ENCODE measurements around the gene TOP1. TPM values are rescaled to one million over a fixed set of nuclear protein-coding genes. Genes with fewer than 3 reads are reported as not detected.

The TOP1 gene
- total RNA-seq, 1 experiment from 2014 or later = 81.8 TPM

DNA sequence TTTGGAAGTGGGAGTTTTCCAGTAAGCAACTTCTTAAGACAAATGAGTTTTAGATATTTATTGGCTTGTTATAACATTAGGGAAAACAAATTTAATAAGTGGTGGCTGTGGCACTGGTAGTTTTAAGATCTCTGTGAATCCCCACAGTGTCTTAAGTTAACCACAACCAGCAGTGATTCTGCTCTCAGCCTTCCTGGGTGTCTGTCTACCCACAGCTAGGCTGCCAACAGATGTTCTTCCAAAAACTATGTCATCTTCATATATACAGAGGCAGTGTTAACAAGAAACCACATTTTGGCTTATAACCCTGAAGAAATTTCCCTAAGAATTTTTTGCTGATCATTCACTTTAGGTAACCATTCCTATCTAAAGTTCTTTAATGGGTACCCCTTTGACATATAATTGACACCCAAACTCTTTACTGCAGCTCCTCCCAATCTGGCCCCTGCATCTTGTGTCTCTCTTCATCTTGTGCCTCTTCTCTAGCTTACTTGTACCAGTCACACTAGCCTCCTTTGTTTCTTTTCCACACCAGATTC lies 52.7 kb downstream of the TOP1 start:
- DNase-seq (ENCODE audit: low spot score) (no peak), ATAC-seq (no peak)
- Mint-ChIP-seq H3K4me1 (no peaks in the 10 kb centered on the region), H3K36me3 (peaks cover 67% of the 10 kb centered on the region), H3K4me3 (no peak overlapping the region), H3K9me3 (no peaks in the 10 kb centered on the region), H3K27ac (no peak overlapping the region), H3K27me3 (ENCODE audit: low read depth) (no peaks in the 10 kb centered on the region)
- TF ChIP-seq MXD4 (CRISPR knock-in tag; IDR thresholded peaks at IDR 0.05; ENCODE audit: borderline replicate concordance) (no peak), FOXP1 (CRISPR knock-in tag; IDR thresholded peaks at IDR 0.05; ENCODE audit: borderline replicate concordance) (no peak), TEAD1 (CRISPR knock-in tag; IDR thresholded peaks at IDR 0.05) (no peak)
- TF ChIP-seq, protein P1, sequence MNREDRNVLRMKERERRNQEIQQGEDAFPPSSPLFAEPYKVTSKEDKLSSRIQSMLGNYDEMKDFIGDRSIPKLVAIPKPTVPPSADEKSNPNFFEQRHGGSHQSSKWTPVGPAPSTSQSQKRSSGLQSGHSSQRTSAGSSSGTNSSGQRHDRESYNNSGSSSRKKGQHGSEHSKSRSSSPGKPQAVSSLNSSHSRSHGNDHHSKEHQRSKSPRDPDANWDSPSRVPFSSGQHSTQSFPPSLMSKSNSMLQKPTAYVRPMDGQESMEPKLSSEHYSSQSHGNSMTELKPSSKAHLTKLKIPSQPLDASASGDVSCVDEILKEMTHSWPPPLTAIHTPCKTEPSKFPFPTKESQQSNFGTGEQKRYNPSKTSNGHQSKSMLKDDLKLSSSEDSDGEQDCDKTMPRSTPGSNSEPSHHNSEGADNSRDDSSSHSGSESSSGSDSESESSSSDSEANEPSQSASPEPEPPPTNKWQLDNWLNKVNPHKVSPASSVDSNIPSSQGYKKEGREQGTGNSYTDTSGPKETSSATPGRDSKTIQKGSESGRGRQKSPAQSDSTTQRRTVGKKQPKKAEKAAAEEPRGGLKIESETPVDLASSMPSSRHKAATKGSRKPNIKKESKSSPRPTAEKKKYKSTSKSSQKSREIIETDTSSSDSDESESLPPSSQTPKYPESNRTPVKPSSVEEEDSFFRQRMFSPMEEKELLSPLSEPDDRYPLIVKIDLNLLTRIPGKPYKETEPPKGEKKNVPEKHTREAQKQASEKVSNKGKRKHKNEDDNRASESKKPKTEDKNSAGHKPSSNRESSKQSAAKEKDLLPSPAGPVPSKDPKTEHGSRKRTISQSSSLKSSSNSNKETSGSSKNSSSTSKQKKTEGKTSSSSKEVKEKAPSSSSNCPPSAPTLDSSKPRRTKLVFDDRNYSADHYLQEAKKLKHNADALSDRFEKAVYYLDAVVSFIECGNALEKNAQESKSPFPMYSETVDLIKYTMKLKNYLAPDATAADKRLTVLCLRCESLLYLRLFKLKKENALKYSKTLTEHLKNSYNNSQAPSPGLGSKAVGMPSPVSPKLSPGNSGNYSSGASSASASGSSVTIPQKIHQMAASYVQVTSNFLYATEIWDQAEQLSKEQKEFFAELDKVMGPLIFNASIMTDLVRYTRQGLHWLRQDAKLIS (CRISPR knock-in tag; IDR thresholded peaks at IDR 0.05; ENCODE audit: borderline replicate concordance) = no peak
- TF ChIP-seq, protein P2, sequence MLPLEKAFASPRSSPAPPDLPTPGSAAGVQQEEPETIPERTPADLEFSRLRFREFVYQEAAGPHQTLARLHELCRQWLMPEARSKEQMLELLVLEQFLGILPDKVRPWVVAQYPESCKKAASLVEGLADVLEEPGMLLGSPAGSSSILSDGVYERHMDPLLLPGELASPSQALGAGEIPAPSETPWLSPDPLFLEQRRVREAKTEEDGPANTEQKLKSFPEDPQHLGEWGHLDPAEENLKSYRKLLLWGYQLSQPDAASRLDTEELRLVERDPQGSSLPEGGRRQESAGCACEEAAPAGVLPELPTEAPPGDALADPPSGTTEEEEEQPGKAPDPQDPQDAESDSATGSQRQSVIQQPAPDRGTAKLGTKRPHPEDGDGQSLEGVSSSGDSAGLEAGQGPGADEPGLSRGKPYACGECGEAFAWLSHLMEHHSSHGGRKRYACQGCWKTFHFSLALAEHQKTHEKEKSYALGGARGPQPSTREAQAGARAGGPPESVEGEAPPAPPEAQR (CRISPR knock-in tag; IDR thresholded peaks at IDR 0.05) = no peak
- ChIA-PET CTCF (interaction anchor here (0.9 kb wide), 1 partner anchor 54 kb away, joined by 3 read pairs; no protein-coding TSS in a partner anchor), POLR2A (no interaction called here)

DNA sequence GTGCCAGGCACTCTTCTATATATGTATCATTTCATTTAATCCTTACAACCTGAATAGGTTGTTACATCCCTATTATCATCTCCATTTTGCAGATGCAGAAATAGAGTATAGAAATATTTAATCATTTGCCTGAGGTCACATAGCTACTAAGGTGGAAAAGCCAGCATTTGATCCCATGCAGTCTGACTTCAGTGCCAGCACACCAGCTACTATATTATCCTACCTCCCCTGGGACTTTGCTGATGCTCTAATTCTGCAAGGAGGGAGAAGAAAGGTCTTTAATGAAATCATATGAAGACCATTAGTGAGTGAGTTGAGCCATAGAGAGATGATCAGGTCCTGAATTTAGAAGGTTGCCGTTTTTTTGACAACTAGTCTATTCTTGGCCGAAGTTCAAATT lies 53.7 kb downstream of the TOP1 start:
- POLR2A ChIA-PET = no interaction called here
- no peak overlapping the region for H3K27ac Mint-ChIP-seq
- peaks cover 73% of the 10 kb centered on the region for H3K36me3 Mint-ChIP-seq
- no peaks in the 10 kb centered on the region for H3K9me3 Mint-ChIP-seq
- no peak for DNase-seq (ENCODE audit: low spot score)
- H3K4me3 Mint-ChIP-seq = no peak overlapping the region
- H3K27me3 Mint-ChIP-seq (ENCODE audit: low read depth) = no peaks in the 10 kb centered on the region
- CTCF ChIA-PET = interaction anchor here (0.9 to 2.0 kb wide), 2 partner anchors 53 to 92 kb away, joined by 3 to 5 read pairs; no protein-coding TSS in a partner anchor
- H3K4me1 Mint-ChIP-seq = peaks cover 5% of the 10 kb centered on the region
- ATAC-seq = no peak
- TF ChIP-seq IRF2 (CRISPR knock-in tag; IDR thresholded peaks at IDR 0.05; ENCODE audit: borderline replicate concordance, low read depth) = no peak
- TF ChIP-seq CREM (CRISPR knock-in tag; IDR thresholded peaks at IDR 0.05) = no peak
- no peak for TF ChIP-seq PRRX2 (CRISPR knock-in tag; IDR thresholded peaks at IDR 0.05)
- TF ChIP-seq RORB (CRISPR knock-in tag; IDR thresholded peaks at IDR 0.05) = no peak
- TF ChIP-seq SOX15 (CRISPR knock-in tag; IDR thresholded peaks at IDR 0.05) = no peak
- no peak for TF ChIP-seq JUN (CRISPR knock-in tag; IDR thresholded peaks at IDR 0.05)
- TF ChIP-seq, protein P3, sequence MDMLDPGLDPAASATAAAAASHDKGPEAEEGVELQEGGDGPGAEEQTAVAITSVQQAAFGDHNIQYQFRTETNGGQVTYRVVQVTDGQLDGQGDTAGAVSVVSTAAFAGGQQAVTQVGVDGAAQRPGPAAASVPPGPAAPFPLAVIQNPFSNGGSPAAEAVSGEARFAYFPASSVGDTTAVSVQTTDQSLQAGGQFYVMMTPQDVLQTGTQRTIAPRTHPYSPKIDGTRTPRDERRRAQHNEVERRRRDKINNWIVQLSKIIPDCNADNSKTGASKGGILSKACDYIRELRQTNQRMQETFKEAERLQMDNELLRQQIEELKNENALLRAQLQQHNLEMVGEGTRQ (CRISPR knock-in tag; IDR thresholded peaks at IDR 0.05) = no peak
- TF ChIP-seq, protein P4, sequence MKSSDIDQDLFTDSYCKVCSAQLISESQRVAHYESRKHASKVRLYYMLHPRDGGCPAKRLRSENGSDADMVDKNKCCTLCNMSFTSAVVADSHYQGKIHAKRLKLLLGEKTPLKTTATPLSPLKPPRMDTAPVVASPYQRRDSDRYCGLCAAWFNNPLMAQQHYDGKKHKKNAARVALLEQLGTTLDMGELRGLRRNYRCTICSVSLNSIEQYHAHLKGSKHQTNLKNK (CRISPR knock-in tag; IDR thresholded peaks at IDR 0.05) = no peak
- TF ChIP-seq, protein P5, sequence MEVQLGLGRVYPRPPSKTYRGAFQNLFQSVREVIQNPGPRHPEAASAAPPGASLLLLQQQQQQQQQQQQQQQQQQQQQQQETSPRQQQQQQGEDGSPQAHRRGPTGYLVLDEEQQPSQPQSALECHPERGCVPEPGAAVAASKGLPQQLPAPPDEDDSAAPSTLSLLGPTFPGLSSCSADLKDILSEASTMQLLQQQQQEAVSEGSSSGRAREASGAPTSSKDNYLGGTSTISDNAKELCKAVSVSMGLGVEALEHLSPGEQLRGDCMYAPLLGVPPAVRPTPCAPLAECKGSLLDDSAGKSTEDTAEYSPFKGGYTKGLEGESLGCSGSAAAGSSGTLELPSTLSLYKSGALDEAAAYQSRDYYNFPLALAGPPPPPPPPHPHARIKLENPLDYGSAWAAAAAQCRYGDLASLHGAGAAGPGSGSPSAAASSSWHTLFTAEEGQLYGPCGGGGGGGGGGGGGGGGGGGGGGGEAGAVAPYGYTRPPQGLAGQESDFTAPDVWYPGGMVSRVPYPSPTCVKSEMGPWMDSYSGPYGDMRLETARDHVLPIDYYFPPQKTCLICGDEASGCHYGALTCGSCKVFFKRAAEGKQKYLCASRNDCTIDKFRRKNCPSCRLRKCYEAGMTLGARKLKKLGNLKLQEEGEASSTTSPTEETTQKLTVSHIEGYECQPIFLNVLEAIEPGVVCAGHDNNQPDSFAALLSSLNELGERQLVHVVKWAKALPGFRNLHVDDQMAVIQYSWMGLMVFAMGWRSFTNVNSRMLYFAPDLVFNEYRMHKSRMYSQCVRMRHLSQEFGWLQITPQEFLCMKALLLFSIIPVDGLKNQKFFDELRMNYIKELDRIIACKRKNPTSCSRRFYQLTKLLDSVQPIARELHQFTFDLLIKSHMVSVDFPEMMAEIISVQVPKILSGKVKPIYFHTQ (CRISPR knock-in tag; IDR thresholded peaks at IDR 0.05) = no peak
- TF ChIP-seq TEAD4 (CRISPR knock-in tag; IDR thresholded peaks at IDR 0.05) = no peak
- no peak for TF ChIP-seq ZNF423 (CRISPR knock-in tag; IDR thresholded peaks at IDR 0.05)
- no peak for TF ChIP-seq ZNF396 (CRISPR knock-in tag; IDR thresholded peaks at IDR 0.05; ENCODE audit: borderline replicate concordance)
- TF ChIP-seq FOXJ3 (CRISPR knock-in tag; IDR thresholded peaks at IDR 0.05; ENCODE audit: borderline replicate concordance) = no peak
- TF ChIP-seq, protein P6, sequence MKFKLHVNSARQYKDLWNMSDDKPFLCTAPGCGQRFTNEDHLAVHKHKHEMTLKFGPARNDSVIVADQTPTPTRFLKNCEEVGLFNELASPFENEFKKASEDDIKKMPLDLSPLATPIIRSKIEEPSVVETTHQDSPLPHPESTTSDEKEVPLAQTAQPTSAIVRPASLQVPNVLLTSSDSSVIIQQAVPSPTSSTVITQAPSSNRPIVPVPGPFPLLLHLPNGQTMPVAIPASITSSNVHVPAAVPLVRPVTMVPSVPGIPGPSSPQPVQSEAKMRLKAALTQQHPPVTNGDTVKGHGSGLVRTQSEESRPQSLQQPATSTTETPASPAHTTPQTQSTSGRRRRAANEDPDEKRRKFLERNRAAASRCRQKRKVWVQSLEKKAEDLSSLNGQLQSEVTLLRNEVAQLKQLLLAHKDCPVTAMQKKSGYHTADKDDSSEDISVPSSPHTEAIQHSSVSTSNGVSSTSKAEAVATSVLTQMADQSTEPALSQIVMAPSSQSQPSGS (CRISPR knock-in tag; IDR thresholded peaks at IDR 0.05; ENCODE audit: borderline replicate concordance, low read depth) = no peak
- TF ChIP-seq, protein P7, sequence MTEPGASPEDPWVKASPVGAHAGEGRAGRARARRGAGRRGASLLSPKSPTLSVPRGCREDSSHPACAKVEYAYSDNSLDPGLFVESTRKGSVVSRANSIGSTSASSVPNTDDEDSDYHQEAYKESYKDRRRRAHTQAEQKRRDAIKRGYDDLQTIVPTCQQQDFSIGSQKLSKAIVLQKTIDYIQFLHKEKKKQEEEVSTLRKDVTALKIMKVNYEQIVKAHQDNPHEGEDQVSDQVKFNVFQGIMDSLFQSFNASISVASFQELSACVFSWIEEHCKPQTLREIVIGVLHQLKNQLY (CRISPR knock-in tag; IDR thresholded peaks at IDR 0.05) = no peak
- TF ChIP-seq NR2C2 (CRISPR knock-in tag; IDR thresholded peaks at IDR 0.05) = no peak
- no peak for TF ChIP-seq SMAD4 (CRISPR knock-in tag; IDR thresholded peaks at IDR 0.05)

Data from WTC11 (cell line).